Type B pancreatic cell (in vitro differentiated cells): ENCODE measurements around the gene S100A16. TPM values are rescaled to one million over a fixed set of nuclear protein-coding genes. Genes with fewer than 3 reads are reported as not detected.

Experiments used
- DNase-seq: peaks from one replicate; pipeline ENCODE4 v3.0.0; 2021; ENCODE audit warnings: mixed read lengths; ENCODE audit not compliant: unreplicated experiment; ENCODE audit errors: extremely low spot score
- H3K27ac Mint-ChIP-seq: 2 replicates; pipeline ENCODE4 v1.8.0; 2021; ENCODE audit warnings: mild to moderate bottlenecking, mixed read lengths
- H3K27me3 Mint-ChIP-seq: 2 replicates; pipeline ENCODE4 v1.8.0; 2021; ENCODE audit warnings: mixed read lengths
- H3K36me3 Mint-ChIP-seq: 2 replicates; pipeline ENCODE4 v1.8.0; 2021; ENCODE audit warnings: mixed read lengths
- H3K4me1 Mint-ChIP-seq: one replicate; pipeline ENCODE4 v1.8.0; 2021; ENCODE audit warnings: mixed read lengths; ENCODE audit not compliant: unreplicated experiment
- H3K4me3 Mint-ChIP-seq: 2 replicates; pipeline ENCODE4 v1.8.0; 2021; ENCODE audit warnings: mild to moderate bottlenecking, mixed read lengths
- H3K9me3 Mint-ChIP-seq: 2 replicates; pipeline ENCODE4 v1.8.0; 2021; ENCODE audit warnings: mixed read lengths
- total RNA-seq: library from RNA; stranded (reverse); gene quantifications from 2 replicates; pipeline ENCODE4 v1.2.1, GENCODE V29; 2021; ENCODE audit warnings: low replicate concordance
- TF ChIP-seq, protein P1 (sequence below): fragments of 200-600 bp; sonication (generic); conservative IDR thresholded peaks from 2 replicates; pipeline ENCODE4 v1.5.0; 2021; ENCODE audit warnings: antibody characterized with exemption, mild to moderate bottlenecking

The S100A16 gene
- total RNA-seq, 1 donor from 2014 or later = 173 TPM

DNA sequence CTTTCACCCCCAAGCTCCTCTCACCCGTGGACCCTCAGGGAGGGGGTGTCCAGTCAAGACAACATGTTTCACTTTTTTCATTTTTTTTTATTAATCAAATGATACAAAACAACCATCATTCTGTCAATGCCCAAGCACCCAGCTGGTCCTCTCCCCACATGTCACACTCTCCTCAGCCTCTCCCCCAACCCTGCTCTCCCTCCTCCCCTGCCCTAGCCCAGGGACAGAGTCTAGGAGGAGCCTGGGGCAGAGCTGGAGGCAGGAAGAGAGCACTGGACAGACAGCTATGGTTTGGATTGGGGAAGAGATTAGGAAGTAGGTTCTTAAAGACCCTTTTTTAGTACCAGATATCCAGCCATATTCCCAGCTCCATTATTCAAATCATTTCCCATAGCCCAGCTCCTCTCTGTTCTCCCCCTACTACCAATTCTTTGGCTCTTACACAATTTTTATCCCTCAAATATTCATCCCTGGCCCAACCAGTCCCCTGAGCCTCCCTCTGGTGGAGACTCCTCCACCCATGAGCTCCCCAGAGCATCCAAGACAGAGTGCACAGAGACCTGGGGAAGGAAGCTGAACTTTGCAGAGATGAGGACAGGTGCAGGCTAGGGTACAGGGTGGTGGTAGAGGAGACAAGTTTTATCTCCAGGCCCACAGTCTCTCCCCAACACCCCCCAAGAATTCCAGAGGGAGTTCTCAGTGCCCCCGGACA lies 1.4 kb upstream of the S100A16 start:
- Mint-ChIP-seq H3K9me3 (no peaks in the 10 kb centered on the region), H3K27ac (peak overlapping the region; percentile 54), H3K27me3 (no peaks in the 10 kb centered on the region), H3K36me3 (no peaks in the 10 kb centered on the region), H3K4me1 (peaks cover 42% of the 10 kb centered on the region), H3K4me3 (peak overlapping the region; percentile 85)
- DNase-seq = no peak
- TF ChIP-seq, protein P1, sequence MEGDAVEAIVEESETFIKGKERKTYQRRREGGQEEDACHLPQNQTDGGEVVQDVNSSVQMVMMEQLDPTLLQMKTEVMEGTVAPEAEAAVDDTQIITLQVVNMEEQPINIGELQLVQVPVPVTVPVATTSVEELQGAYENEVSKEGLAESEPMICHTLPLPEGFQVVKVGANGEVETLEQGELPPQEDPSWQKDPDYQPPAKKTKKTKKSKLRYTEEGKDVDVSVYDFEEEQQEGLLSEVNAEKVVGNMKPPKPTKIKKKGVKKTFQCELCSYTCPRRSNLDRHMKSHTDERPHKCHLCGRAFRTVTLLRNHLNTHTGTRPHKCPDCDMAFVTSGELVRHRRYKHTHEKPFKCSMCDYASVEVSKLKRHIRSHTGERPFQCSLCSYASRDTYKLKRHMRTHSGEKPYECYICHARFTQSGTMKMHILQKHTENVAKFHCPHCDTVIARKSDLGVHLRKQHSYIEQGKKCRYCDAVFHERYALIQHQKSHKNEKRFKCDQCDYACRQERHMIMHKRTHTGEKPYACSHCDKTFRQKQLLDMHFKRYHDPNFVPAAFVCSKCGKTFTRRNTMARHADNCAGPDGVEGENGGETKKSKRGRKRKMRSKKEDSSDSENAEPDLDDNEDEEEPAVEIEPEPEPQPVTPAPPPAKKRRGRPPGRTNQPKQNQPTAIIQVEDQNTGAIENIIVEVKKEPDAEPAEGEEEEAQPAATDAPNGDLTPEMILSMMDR = no peak

- no peaks in the 10 kb centered on the region for H3K36me3 Mint-ChIP-seq
- H3K9me3 Mint-ChIP-seq = no peaks in the 10 kb centered on the region
- TF ChIP-seq, protein P1 = no peak
- peaks cover 52% of the 10 kb centered on the region for H3K4me1 Mint-ChIP-seq
- H3K4me3 Mint-ChIP-seq = peak overlapping the region; percentile 80
- H3K27me3 Mint-ChIP-seq = no peaks in the 10 kb centered on the region
- peak overlapping the region; percentile 54 for H3K27ac Mint-ChIP-seq
- DNase-seq = no peak
These were observed 469 bp upstream of the S100A16 start for GRCh38 chr1:153613406-153613805.

DNA sequence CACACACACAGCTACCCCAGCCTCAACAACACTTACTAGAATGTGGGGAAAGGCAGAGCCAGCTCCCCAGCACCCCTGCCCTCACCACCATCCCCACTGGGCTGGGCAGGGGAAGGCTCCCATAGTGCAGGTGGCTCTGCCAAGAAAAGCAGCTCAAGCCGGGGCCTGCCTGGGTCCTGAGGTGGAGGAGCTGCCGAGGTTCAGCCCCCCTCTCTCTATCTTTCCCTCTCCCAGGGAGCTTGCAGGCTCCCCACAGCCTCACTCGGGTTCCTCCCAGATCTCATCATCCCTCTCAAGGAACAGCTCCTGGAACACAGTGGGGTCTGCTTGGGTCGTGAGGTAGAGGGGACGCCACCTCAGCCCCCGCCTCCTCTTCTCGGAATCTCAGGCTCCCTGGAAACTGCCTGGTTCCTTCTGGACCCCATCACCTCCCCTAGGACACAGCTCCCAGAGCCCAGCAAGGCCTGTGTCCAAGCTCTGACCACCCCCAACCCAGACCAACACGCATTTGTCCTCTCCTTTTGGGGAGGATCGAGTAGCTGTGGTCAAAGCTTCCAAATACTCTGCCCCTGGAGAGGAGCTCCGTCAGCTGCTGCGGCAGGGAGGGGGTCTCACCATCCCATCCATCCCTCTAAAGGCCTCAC lies 704 bp downstream of the S100A16 start:
- H3K27ac Mint-ChIP-seq = peak overlapping the region; percentile 54
- no peaks in the 10 kb centered on the region for H3K27me3 Mint-ChIP-seq
- DNase-seq = no peak
- H3K9me3 Mint-ChIP-seq = no peaks in the 10 kb centered on the region
- peaks cover 52% of the 10 kb centered on the region for H3K4me1 Mint-ChIP-seq
- TF ChIP-seq, protein P1 = no peak
- H3K36me3 Mint-ChIP-seq = no peaks in the 10 kb centered on the region
- H3K4me3 Mint-ChIP-seq = peak overlapping the region; percentile 80

DNA sequence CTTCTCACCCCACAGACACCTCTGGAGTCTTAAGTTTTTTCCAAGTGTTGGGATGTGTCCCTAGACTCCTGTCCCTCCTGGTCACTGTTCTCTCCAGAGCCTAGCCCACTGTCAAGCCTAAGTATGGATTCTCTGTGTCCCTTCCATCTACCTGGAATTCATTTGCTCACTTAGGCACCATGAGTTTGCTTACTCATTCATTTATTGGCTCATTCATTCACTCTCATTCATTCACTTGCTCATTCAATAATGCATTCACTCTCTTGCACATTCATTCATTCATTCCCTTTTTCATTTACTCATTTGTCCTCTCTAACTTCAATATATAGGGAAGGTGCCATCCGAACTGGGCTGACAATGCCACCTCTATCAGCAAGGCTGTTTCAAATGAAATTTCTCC lies 1.6 kb downstream of the S100A16 start:
- Mint-ChIP-seq H3K36me3 (no peaks in the 10 kb centered on the region), H3K9me3 (no peaks in the 10 kb centered on the region), H3K27ac (peak overlapping the region; percentile 54), H3K4me3 (peak overlapping the region; percentile 80), H3K27me3 (no peaks in the 10 kb centered on the region), H3K4me1 (peaks cover 46% of the 10 kb centered on the region)
- DNase-seq = no peak
- TF ChIP-seq, protein P1 = no peak

DNA sequence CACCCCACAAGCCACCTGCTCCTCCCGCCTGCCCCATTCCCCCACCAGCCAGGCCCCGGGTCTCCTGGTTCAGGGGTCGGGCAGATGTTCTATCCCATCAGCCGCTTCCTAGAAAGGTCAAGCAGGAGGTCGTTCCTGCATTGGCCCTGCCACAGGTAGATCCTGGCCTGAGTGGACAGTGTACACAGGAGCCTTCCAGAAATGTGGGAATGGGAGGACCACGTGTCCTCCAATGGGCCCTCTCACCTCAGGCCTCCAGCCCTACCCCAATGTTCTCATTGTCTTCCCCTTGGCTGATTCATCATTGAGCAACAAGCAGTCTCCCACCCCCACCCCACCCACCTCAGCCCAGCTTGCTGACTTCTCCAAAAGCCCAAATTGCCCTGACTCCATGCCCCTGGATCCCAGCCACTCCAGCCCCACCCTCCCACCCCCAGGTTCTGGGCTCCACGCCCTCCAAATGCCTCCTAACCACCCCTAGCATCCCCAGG lies 2.1 kb downstream of the S100A16 start:
- Mint-ChIP-seq H3K9me3 (no peaks in the 10 kb centered on the region), H3K4me3 (peak overlapping the region; percentile 86), H3K36me3 (no peaks in the 10 kb centered on the region), H3K27me3 (no peaks in the 10 kb centered on the region), H3K27ac (peak overlapping the region; percentile 54), H3K4me1 (peaks cover 41% of the 10 kb centered on the region)
- DNase-seq = no peak
- TF ChIP-seq, protein P1 = no peak
